ENCODE measurements around the gene SHISA2.

GRCh38 chr13:26046639-26047038 is 5.2 kb downstream of the SHISA2 start:
- no peak for TF ChIP-seq ZNF274 (IDR thresholded peaks at IDR 0.05; ENCODE audit: low read depth, low read length)
- TF ChIP-seq YY1 (IDR thresholded peaks at IDR 0.05; ENCODE audit: insufficient read depth, insufficient read length) = no peak
- no peak for TF ChIP-seq SUZ12 (IDR thresholded peaks at IDR 0.05; ENCODE audit: extremely low read depth, insufficient read depth, insufficient read length)

Data from NT2/D1 (cell line).